Vagina (tissue), 2 donors: ENCODE data around the gene ASCL4. TPM values are rescaled to one million over a fixed set of nuclear protein-coding genes. Genes with fewer than 3 reads are reported as not detected.

Experiments
- DNase-seq, 2 donors: peaks; one replicate each; pipeline ENCODE4 v3.0.0-alpha.2; 2017; ENCODE audit errors: extremely low spot score in 2 of 2
- H3K27ac ChIP-seq: fragments of 200-600 bp; sonication (generic); one replicate; pipeline ENCODE4 v1.5.1; 2019
- H3K27me3 ChIP-seq: fragments of 200-600 bp; sonication (generic); one replicate; pipeline ENCODE4 v1.5.1; 2019
- H3K36me3 ChIP-seq, 2 donors: fragments of 200-600 bp; sonication (generic); one replicate each; pipeline ENCODE4 v1.5.1; 2017 to 2019
- H3K4me1 ChIP-seq: fragments of 200-600 bp; sonication (generic); one replicate; pipeline ENCODE4 v1.5.1; 2019
- H3K4me3 ChIP-seq, 2 donors: fragments of 200-600 bp; sonication (generic); 1 replicate in 1 of 2; 2 replicates in 1 of 2; pipeline ENCODE4 v1.5.1; 2016 to 2019
- H3K9me3 ChIP-seq: fragments of 200-600 bp; sonication (generic); one replicate; pipeline ENCODE4 v1.5.1; 2019
- CTCF ChIP-seq, 3 experiments: fragments of 450-650 bp in 2 of 3; fragments of 200-600 bp in 1 of 3; sonication (generic) in 1 of 3; IDR thresholded peaks; one replicate each; pipeline ENCODE4 v1.5.1; 2017 to 2019; ENCODE audit warnings: antibody characterized with exemption in 3 of 3, mild to moderate bottlenecking in 2 of 3, moderate library complexity in 2 of 3
- POLR2A ChIP-seq, 2 donors: fragments of 450-650 bp; IDR thresholded peaks; one replicate each; pipeline ENCODE4 v1.6.1; 2017; ENCODE audit warnings: antibody characterized with exemption in 2 of 2, mild to moderate bottlenecking in 2 of 2, moderate library complexity in 2 of 2
- POLR2AphosphoS5 ChIP-seq, 2 donors: sonication (generic); formaldehyde crosslinking; IDR thresholded peaks; one replicate each; pipeline ENCODE4 v1.9.0; 2017; ENCODE audit warnings: antibody characterized with exemption in 2 of 2, mild to moderate bottlenecking in 2 of 2, low read depth in 1 of 2; ENCODE audit not compliant: insufficient read depth in 1 of 2
- intact Hi-C: fragments of 100-400 bp; cut with DNase I; formaldehyde crosslinking; loops from one replicate; pipeline ENCODE4 v1.15.1; 2023
- total RNA-seq: library from RNA; depleted of rRNA; stranded (reverse); fragments of >200 nt; gene quantifications from one replicate; pipeline ENCODE4 v1.2.3, GENCODE V29; 2016

The ASCL4 gene
- total RNA-seq, 1 donor from 2014 or later: not detected

- Histone ChIP-seq H3K27me3 (no peaks in the 10 kb centered on the region), H3K36me3 (peaks cover 0 to 64% of the 10 kb centered on the region in 2 donors), H3K9me3 (no peaks in the 10 kb centered on the region), H3K27ac (no peak overlapping the region), H3K4me3 (no peak overlapping the region), H3K4me1 (no peaks in the 10 kb centered on the region)
- TF ChIP-seq POLR2A (IDR thresholded peaks at IDR 0.05) (no peak), POLR2AphosphoS5 (IDR thresholded peaks at IDR 0.05; ENCODE audit: insufficient read depth in 1 of 2, low read depth in 1 of 2) (no peak), CTCF (IDR thresholded peaks at IDR 0.05) (no peak)
- intact Hi-C loops: no loop called here
- no peak for DNase-seq
Observed at GRCh38 chr12:107734139-107734538, 40.4 kb upstream of the ASCL4 start.

- no peak overlapping the region for H3K4me3 ChIP-seq
- intact Hi-C loops: no loop called here
- H3K9me3 ChIP-seq: no peaks in the 10 kb centered on the region
- TF ChIP-seq POLR2A (IDR thresholded peaks at IDR 0.05) (no peak), CTCF (IDR thresholded peaks at IDR 0.05) (no peak), POLR2AphosphoS5 (IDR thresholded peaks at IDR 0.05; ENCODE audit: insufficient read depth in 1 of 2, low read depth in 1 of 2) (no peak)
- no peaks in the 10 kb centered on the region for H3K27me3 ChIP-seq
- H3K36me3 ChIP-seq: peaks cover 0 to 80% of the 10 kb centered on the region in 2 donors
- no peak for DNase-seq
- H3K4me1 ChIP-seq: no peaks in the 10 kb centered on the region
- no peak overlapping the region for H3K27ac ChIP-seq
Observed at GRCh38 chr12:107735763-107736162, 38.7 kb upstream of the ASCL4 start.

GRCh38 chr12:107736914-107737313 is 37.6 kb upstream of the ASCL4 start:
- intact Hi-C loops: no loop called here
- Histone ChIP-seq H3K9me3 (no peaks in the 10 kb centered on the region), H3K27ac (no peak overlapping the region), H3K4me1 (no peaks in the 10 kb centered on the region), H3K27me3 (no peaks in the 10 kb centered on the region), H3K36me3 (peaks cover 0 to 91% of the 10 kb centered on the region in 2 donors), H3K4me3 (no peak overlapping the region)
- TF ChIP-seq CTCF (IDR thresholded peaks at IDR 0.05) (no peak), POLR2A (IDR thresholded peaks at IDR 0.05) (no peak), POLR2AphosphoS5 (IDR thresholded peaks at IDR 0.05; ENCODE audit: insufficient read depth in 1 of 2, low read depth in 1 of 2) (no peak)
- no peak for DNase-seq

- intact Hi-C loops: no loop called here
- Histone ChIP-seq H3K27ac (no peak overlapping the region), H3K36me3 (peaks cover 4 to 66% of the 10 kb centered on the region in 2 donors)
Observed at GRCh38 chr12:107748472-107748871, 26.0 kb upstream of the ASCL4 start.

More at GRCh38 chr12:107748472-107748871, 26.0 kb upstream of the ASCL4 start:
- TF ChIP-seq POLR2A (IDR thresholded peaks at IDR 0.05): no peak
- TF ChIP-seq POLR2AphosphoS5 (IDR thresholded peaks at IDR 0.05; ENCODE audit: insufficient read depth in 1 of 2, low read depth in 1 of 2): no peak
- no peak for TF ChIP-seq CTCF (IDR thresholded peaks at IDR 0.05)
- H3K4me1 ChIP-seq: peaks cover 21% of the 10 kb centered on the region
- no peaks in the 10 kb centered on the region for H3K27me3 ChIP-seq
- no peaks in the 10 kb centered on the region for H3K9me3 ChIP-seq
- no peak overlapping the region for H3K4me3 ChIP-seq
- DNase-seq: no peak
